Cardiac septum (tissue), 1 donor: ENCODE data around the gene OST4. TPM values are rescaled to one million over a fixed set of nuclear protein-coding genes. Genes with fewer than 3 reads are reported as not detected.
"Not testable (repeated sequence)": the region's sequence is repeated elsewhere in the genome, so short reads cannot be mapped to it uniquely, and the experiment has no call there.

Source experiments
- DNase-seq: peaks from one replicate; pipeline ENCODE4 v3.0.0-alpha.2; 2020; ENCODE audit warnings: low spot score
- intact Hi-C: fragments of 100-400 bp; cut with DNase I; formaldehyde crosslinking; loops from one replicate; pipeline ENCODE4 v1.14.0; 2022
- total RNA-seq: library from RNA; stranded (reverse); fragmentation: NEBNext Ultra II Directional; extraction: Animal tissue kit (Norgen Biotek cat#: 25700); gene quantifications from one replicate; pipeline ENCODE4 v1.2.1, GENCODE V29; 2021
- donor health status: DM: no; HTN: no; CAD: no.

OST4 gene
- total RNA-seq, 1 donor from 2014 or later = 339 TPM

DNA sequence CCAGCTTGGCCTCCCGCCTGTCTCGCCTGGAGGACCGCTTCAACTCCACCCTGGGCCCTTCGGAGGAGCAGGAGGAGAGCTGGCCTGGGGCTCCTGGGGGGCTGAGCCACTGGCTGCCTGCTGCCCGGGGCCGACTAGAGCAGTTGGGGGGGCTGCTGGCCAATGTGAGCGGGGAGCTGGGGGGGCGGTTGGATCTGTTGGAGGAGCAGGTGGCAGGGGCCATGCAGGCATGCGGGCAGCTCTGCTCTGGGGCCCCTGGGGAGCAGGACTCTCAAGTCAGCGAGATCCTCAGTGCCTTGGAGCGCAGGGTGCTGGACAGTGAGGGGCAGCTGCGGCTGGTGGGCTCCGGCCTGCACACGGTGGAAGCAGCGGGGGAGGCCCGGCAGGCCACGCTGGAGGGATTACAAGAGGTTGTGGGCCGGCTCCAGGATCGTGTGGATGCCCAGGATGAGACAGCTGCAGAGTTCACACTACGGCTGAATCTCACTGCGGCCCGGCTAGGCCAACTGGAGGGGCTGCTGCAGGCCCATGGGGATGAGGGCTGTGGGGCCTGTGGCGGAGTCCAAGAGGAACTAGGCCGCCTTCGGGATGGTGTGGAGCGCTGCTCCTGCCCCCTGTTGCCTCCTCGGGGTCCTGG is 11.4 kb upstream of the OST4 start:
- no peak for DNase-seq
- intact Hi-C loops = loop anchor here (2.0 kb wide), 1 partner anchor 122 kb away; no protein-coding TSS in a partner anchor

GRCh38 chr2:27081984-27082772 is 10.7 kb upstream of the OST4 start:
- no peak for DNase-seq
- intact Hi-C loops = loop anchor here (1.0 to 2.0 kb wide), 2 partner anchors 11 to 121 kb away; partner anchors contain the start of gene OST4

GRCh38 chr2:27080603-27080936 is 9.1 kb upstream of the OST4 start:
- intact Hi-C loops = no loop called here
- DNase-seq = no peak

DNA sequence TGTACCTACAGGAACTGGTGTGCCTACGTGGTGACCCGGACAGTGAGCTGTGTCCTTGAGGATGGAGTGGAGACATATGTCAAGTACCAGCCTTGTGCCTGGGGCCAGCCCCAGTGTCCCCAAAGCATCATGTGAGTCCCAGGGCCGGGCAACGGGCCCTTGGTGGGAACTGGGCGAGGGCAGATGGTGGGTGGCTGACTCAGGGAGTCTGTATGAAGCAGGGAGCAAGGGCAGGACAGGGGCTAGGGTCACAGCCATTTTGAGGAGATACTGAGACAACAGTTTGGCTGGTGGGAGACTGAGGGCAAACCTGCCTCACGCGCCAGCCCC is 8.7 kb upstream of the OST4 start:
- no peak for DNase-seq
- intact Hi-C loops = no loop called here

- intact Hi-C loops = no loop called here
- no peak for DNase-seq
Measured at GRCh38 chr2:27079233-27080139, 8.0 kb upstream of the OST4 start.

DNA sequence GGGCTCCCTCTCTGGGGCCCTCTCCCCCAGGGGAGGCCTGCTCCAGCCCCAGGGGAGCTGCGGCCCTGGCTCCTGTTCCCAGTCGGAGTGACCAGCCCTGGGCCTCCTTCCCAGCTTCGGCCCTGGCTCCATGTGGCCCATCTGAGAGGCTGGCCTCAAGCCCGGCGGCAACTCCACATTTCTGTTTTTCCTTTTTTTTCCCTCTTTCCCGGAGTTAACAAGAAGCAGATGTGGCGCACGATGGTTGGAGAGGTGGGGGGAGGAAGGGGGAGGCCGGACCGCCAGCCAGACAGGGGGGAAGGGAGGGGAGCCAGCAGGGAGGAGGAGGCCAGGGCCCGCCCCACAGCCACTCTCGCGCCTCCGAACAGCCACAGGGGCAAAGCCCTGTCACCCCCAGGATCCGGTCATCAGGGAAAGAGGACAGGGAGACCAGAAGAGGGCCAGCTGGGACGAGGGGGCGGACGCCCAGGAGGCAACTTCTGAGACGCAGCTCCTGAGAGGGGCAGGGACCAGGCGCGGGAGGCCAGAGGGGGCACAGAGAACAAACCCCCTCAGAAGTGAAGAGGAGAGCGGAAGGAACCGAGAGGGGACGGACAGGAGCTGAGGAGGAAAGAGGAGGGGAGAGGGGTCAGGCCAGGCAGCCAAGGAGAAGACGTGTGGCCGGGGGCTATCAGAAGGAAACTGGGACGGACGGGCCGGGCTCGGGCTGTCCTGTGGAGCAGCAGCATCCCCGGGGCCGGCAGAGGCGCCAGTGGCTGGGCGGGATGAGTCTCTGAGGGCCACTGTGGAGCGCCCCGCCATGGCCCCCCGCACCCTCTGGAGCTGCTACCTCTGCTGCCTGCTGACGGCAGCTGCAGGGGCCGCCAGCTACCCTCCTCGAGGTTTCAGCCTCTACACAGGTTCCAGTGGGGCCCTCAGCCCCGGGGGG is 7.1 kb upstream of the OST4 start, which contains the start of gene EMILIN1:
Gene EMILIN1, plus strand, starts transcription at position 349 of the 928 bp plus-strand sequence. Its CDS starts 451 bp downstream, at position 800.
- peak; percentile 88 for DNase-seq
- intact Hi-C loops = no loop called here

GRCh38 chr2:27077231-27077630 is 5.8 kb upstream of the OST4 start:
- intact Hi-C loops = no loop called here
- no peak for DNase-seq

- no peak for DNase-seq
- intact Hi-C loops = no loop called here
Measured at GRCh38 chr2:27076323-27076722, 4.9 kb upstream of the OST4 start.

DNA sequence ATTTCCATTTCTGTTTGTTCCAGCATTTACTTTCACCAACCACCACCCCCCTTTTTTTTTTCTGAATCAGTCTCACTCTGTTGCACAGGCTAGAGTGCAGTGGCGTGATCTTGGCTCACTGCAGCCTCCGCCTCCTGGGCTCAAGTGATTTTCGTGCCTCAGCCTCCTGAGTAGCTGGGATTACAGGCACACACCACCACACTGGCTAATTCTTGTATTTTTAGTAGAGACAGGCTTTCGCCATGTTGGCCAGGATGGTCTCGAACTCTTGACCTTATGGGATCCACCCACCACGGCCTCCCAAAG is 4.1 kb upstream of the OST4 start:
- DNase-seq, intact Hi-C loops: not testable (repeated sequence)

GRCh38 chr2:27074738-27075565 is 3.5 kb upstream of the OST4 start:
- intact Hi-C loops = loop anchor here (5.0 kb wide), 1 partner anchor 43 kb away; the partner anchor contains the start of gene TMEM214

DNA sequence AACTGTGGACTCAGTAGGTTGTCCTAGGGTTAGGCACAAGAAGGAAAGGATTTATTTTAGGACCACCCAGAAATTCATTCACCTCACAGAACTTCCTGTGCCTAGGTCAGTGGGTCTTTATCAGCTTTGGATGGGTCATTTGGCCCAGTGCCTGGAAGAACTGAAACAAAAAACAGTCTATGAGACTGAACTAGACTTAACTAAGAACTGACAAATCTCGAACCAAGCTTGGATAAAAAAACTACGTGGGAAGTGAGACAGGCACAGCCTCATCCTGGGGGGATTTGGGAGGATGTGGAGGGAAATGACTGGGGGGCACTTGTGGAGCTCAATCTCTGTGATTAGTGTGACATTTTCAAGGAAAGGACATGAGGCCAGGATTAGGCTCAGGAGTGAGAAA is 2.3 kb upstream of the OST4 start:
- no peak for DNase-seq
- intact Hi-C loops = loop anchor here (2.0 to 5.0 kb wide), 2 partner anchors 23 to 41 kb away; partner anchors contain the start of genes AGBL5 and TMEM214

More at GRCh38 chr2:27074738-27075565, 3.5 kb upstream of the OST4 start:
- no peak for DNase-seq

DNA sequence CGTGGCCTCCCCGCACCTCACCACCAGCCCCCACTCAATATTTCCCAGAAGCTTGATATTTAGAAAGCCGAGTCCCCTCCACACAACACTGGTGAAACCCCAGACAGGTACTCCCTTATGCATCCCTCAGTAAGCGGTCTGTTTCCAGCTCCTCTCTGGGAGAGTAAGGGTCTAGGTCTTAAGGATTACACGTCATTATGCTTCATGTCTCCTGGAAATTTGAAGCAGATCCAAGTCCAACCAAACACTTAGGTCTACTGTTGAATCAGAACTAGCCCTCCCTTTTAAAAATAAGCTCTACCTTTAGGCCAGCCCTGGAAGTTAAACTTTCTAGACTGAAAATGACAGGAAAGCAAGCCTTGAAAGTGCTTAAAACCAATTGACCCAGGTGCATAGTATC is 1.5 kb upstream of the OST4 start:
- intact Hi-C loops = loop anchor here (2.0 to 5.0 kb wide), 2 partner anchors 22 to 41 kb away; partner anchors contain the start of genes AGBL5 and TMEM214

GRCh38 chr2:27071990-27072830 is 756 bp upstream of the OST4 start:
- DNase-seq = no peak
- intact Hi-C loops = loop anchor here (1.0 to 5.0 kb wide), 3 partner anchors 9 to 40 kb away; partner anchors contain the start of genes AGBL5 and TMEM214

More for the DNA sequence above, 1.5 kb upstream of the OST4 start:
- DNase-seq = no peak

DNA sequence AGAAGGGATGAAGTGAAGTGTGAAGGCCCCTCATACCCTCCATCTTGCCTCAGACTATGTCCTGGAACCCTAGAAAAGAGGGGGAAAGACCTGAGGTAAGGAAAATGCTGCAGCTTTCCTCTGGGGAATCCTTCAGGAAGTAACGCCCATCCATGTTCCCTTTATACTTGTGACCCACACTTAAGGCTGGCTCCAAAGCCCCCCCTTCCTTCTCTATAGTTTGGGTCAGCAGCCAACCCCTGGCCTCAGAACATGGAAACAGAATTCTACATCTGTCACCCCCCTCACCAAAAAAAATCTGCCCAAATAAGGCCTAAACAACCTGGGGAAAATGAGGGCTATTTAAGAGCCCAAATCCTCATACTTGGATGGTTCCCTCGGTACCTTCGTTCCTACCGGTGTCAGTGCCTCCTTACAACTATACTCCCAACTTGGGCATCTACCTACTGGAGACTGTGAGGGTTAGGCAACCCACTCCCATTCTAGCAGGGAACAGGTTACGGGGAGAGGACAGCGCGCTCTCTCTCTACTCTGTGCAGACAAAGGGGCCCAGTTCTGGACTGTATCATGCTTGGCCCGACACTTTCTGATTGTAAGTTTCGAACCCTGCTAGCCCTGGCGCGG is 689 bp downstream of the OST4 start:
- intact Hi-C loops = loop anchor here (1.0 to 5.0 kb wide), 2 partner anchors 11 to 38 kb away; partner anchors contain the start of gene TMEM214
- DNase-seq = no peak

DNA sequence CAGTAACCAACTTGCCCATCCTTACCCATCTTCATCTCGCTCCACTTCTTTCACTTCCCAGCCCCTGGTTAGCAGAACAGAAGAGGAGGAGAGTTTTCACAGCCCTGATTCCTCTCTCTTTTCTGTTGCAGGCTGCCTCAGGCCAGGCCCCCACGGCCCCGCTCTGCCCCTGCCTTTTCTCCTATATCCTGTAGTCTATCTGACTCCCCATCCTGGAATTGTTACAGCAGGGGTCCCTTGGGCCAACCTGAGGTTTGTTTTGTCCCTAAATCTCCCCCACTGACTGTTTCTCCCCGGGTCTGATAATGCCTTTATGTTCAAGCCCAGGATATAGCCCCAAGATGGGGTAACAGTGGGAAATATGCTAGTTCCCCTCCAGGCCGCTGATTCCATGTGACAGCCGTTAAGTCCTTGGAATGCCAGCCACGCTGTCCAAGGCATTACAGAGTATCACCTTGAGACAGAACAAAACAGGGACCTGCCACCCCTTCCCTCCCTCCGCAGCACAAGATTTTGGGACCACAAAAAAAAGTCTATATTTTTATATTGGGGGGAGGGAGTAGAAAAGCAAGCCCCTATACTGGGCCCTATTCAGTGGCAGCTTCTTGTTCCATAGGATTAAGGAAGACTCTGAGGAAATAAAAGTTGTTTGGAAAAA is 1.4 kb downstream of the OST4 start:
- DNase-seq = no peak
- intact Hi-C loops = loop anchor here (5.0 kb wide), 1 partner anchor 38 kb away; the partner anchor contains the start of gene TMEM214

- intact Hi-C loops = no loop called here
- no peak for DNase-seq
Measured at GRCh38 chr2:27069436-27069835, 2.0 kb downstream of the OST4 start.
